ENCODE data around the gene SRP68. TPM values are rescaled to one million over a fixed set of nuclear protein-coding genes. Genes with fewer than 3 reads are reported as not detected.

SRP68 gene
- total and polyA plus RNA-seq, 9 of the 15 experiments (the other 6 are each of a cell fraction or from before 2014, with no cell fraction given) = 29.4 to 92.6 (median 36.2) TPM

DNA sequence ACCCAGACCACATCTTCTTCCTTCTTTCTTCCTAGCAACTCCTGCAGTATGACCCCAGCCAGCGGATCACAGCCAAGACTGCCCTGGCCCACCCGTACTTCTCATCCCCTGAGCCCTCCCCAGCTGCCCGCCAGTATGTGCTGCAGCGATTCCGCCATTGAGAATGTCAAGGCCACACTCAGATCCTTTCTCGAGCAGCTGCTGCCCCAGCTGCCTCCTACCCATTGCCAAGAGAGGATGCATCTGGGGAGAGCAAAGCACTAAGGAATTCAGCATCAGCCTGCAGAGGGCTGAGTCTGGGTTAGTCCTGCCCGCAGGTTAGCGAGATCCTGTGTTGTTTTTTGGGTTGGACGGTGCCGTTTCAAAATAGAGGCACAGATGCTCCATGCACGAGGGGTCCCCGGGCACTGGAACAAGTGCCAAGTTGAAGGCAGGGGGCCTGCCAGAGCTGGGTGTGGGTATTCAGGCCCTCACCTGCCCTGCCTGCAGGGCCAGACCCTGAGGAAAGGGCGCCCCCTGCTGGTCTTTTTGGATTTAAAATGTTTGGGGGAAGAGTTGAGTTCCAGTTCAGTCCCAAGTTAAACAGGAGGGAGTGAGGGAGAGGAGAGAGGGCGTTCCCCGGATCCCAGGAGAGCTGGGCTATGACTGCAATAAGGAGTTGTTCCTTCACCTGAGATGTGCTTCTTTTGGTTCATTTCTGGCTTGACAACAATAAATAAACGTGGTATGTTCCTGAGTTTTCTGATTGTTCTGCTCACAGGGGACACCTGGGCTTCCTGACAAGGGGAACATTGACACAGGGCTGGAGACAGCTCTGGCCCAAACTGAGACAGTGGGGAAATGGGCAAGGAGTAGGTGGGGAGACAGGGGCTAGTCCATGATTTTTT lies 66.8 kb downstream of the SRP68 start (continued):
- TF ChIP-seq, protein P1, sequence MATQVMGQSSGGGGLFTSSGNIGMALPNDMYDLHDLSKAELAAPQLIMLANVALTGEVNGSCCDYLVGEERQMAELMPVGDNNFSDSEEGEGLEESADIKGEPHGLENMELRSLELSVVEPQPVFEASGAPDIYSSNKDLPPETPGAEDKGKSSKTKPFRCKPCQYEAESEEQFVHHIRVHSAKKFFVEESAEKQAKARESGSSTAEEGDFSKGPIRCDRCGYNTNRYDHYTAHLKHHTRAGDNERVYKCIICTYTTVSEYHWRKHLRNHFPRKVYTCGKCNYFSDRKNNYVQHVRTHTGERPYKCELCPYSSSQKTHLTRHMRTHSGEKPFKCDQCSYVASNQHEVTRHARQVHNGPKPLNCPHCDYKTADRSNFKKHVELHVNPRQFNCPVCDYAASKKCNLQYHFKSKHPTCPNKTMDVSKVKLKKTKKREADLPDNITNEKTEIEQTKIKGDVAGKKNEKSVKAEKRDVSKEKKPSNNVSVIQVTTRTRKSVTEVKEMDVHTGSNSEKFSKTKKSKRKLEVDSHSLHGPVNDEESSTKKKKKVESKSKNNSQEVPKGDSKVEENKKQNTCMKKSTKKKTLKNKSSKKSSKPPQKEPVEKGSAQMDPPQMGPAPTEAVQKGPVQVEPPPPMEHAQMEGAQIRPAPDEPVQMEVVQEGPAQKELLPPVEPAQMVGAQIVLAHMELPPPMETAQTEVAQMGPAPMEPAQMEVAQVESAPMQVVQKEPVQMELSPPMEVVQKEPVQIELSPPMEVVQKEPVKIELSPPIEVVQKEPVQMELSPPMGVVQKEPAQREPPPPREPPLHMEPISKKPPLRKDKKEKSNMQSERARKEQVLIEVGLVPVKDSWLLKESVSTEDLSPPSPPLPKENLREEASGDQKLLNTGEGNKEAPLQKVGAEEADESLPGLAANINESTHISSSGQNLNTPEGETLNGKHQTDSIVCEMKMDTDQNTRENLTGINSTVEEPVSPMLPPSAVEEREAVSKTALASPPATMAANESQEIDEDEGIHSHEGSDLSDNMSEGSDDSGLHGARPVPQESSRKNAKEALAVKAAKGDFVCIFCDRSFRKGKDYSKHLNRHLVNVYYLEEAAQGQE (IDR thresholded peaks at IDR 0.05; ENCODE audit: borderline replicate concordance) = peak; percentile 92
- TF ChIP-seq, protein P1 (CRISPR knock-in tag; IDR thresholded peaks at IDR 0.05; ENCODE audit: low read depth) = no peak
- TF ChIP-seq, protein P2, sequence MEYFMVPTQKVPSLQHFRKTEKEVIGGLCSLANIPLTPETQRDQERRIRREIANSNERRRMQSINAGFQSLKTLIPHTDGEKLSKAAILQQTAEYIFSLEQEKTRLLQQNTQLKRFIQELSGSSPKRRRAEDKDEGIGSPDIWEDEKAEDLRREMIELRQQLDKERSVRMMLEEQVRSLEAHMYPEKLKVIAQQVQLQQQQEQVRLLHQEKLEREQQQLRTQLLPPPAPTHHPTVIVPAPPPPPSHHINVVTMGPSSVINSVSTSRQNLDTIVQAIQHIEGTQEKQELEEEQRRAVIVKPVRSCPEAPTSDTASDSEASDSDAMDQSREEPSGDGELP (CRISPR knock-in tag; IDR thresholded peaks at IDR 0.05; ENCODE audit: borderline replicate concordance) = peak; percentile 21; the same call in 1 of the 2 replicates
- TF ChIP-seq BRD9 (IDR thresholded peaks at IDR 0.05; ENCODE audit: low read depth, partially characterized antibody) (no peak), FOSL1 (tag; conservative IDR thresholded peaks at IDR 0.05) (no peak), MYC (IDR thresholded peaks at IDR 0.05; ENCODE audit: low read depth, low read length) (peak; percentile 28; the same call in 1 of the 2 replicates), MYC (CRISPR knock-in tag; IDR thresholded peaks at IDR 0.05; ENCODE audit: borderline replicate concordance, low read depth) (no peak)
- TF ChIP-seq, protein P3, sequence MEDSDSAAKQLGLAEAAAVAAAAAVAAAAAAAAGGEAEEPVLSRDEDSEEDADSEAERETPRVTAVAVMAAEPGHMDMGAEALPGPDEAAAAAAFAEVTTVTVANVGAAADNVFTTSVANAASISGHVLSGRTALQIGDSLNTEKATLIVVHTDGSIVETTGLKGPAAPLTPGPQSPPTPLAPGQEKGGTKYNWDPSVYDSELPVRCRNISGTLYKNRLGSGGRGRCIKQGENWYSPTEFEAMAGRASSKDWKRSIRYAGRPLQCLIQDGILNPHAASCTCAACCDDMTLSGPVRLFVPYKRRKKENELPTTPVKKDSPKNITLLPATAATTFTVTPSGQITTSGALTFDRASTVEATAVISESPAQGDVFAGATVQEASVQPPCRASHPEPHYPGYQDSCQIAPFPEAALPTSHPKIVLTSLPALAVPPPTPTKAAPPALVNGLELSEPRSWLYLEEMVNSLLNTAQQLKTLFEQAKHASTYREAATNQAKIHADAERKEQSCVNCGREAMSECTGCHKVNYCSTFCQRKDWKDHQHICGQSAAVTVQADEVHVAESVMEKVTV (CRISPR knock-in tag; IDR thresholded peaks at IDR 0.05) = peak; percentile 91
- TF ChIP-seq, protein P4, sequence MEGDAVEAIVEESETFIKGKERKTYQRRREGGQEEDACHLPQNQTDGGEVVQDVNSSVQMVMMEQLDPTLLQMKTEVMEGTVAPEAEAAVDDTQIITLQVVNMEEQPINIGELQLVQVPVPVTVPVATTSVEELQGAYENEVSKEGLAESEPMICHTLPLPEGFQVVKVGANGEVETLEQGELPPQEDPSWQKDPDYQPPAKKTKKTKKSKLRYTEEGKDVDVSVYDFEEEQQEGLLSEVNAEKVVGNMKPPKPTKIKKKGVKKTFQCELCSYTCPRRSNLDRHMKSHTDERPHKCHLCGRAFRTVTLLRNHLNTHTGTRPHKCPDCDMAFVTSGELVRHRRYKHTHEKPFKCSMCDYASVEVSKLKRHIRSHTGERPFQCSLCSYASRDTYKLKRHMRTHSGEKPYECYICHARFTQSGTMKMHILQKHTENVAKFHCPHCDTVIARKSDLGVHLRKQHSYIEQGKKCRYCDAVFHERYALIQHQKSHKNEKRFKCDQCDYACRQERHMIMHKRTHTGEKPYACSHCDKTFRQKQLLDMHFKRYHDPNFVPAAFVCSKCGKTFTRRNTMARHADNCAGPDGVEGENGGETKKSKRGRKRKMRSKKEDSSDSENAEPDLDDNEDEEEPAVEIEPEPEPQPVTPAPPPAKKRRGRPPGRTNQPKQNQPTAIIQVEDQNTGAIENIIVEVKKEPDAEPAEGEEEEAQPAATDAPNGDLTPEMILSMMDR (IDR thresholded peaks at IDR 0.05 in 2 of 3, conservative IDR thresholded peaks at IDR 0.05 in 1 of 3; ENCODE audit: insufficient read depth in 2 of 3, low read depth in 1 of 3, low read length in 3 of 3) = peak; percentile 83 to 91 (median 86)
- TF ChIP-seq, protein P5, sequence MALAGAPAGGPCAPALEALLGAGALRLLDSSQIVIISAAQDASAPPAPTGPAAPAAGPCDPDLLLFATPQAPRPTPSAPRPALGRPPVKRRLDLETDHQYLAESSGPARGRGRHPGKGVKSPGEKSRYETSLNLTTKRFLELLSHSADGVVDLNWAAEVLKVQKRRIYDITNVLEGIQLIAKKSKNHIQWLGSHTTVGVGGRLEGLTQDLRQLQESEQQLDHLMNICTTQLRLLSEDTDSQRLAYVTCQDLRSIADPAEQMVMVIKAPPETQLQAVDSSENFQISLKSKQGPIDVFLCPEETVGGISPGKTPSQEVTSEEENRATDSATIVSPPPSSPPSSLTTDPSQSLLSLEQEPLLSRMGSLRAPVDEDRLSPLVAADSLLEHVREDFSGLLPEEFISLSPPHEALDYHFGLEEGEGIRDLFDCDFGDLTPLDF (CRISPR knock-in tag; IDR thresholded peaks at IDR 0.05) = 0 out of 2 replicates have a peak, but pooled peaks have one; percentile 39
